ENCODE results near the gene ITPRIPL2.

DNA sequence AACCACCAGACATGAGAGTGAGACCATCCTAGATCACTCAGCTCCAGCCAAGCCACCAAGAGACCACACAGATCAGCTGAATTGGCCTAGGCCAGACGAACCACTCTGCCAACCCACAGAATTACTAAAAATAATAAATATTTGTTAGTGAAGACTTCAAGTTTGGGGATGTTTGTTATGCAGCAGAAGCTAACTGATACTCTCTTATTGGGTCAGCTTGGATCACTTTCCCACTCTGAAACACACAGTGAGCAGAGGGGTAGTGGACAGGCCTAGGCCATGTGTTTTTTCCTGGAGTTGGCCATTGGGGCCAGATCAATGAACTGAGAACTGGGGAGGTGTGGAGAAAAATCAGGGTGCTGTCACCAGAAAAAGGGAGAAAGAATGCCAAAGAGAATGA, 15.6 kb upstream of the ITPRIPL2 start:
- TF ChIP-seq, protein P1, sequence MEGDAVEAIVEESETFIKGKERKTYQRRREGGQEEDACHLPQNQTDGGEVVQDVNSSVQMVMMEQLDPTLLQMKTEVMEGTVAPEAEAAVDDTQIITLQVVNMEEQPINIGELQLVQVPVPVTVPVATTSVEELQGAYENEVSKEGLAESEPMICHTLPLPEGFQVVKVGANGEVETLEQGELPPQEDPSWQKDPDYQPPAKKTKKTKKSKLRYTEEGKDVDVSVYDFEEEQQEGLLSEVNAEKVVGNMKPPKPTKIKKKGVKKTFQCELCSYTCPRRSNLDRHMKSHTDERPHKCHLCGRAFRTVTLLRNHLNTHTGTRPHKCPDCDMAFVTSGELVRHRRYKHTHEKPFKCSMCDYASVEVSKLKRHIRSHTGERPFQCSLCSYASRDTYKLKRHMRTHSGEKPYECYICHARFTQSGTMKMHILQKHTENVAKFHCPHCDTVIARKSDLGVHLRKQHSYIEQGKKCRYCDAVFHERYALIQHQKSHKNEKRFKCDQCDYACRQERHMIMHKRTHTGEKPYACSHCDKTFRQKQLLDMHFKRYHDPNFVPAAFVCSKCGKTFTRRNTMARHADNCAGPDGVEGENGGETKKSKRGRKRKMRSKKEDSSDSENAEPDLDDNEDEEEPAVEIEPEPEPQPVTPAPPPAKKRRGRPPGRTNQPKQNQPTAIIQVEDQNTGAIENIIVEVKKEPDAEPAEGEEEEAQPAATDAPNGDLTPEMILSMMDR (conservative IDR thresholded peaks at IDR 0.05): no peak
- TF ChIP-seq ZFX (IDR thresholded peaks at IDR 0.05): no peak
